Mucosa of descending colon (tissue), 3 donors: ENCODE results near the gene FAM83C. TPM values are rescaled to one million over a fixed set of nuclear protein-coding genes. Genes with fewer than 3 reads are reported as not detected.
A peak's percentile ranks its signal among the peaks of the same experiment; 100 is the strongest.
"Not testable (repeated sequence)": the region's sequence is repeated elsewhere in the genome, so short reads cannot be mapped to it uniquely, and the experiment has no call there.

ENCODE experiments used
- ATAC-seq: fragments of 200-7000 bp; cut with Tn5 transposase; one replicate; pipeline ENCODE4 v1.9.1; 2020; ENCODE audit warnings: mild to moderate bottlenecking, moderate library complexity
- DNase-seq, 3 donors: peaks; one replicate each; pipeline ENCODE4 v3.0.0-alpha.2; 2020
- H3K36me3 ChIP-seq: fragments of 200-600 bp; one replicate; pipeline ENCODE4 v1.8.0; 2021; ENCODE audit warnings: low read depth, mild to moderate bottlenecking
- H3K4me1 ChIP-seq: fragments of 200-600 bp; one replicate; pipeline ENCODE4 v1.8.0; 2021; ENCODE audit warnings: low read depth, mild to moderate bottlenecking
- H3K4me3 ChIP-seq: fragments of 200-600 bp; one replicate; pipeline ENCODE4 v1.8.0; 2021; ENCODE audit warnings: mild to moderate bottlenecking
- H3K9me3 ChIP-seq: fragments of 200-600 bp; one replicate; pipeline ENCODE4 v1.8.0; 2021; ENCODE audit warnings: mild to moderate bottlenecking
- intact Hi-C, 2 donors: fragments of 100-400 bp; cut with DNase I in 1 of 2; cut with micrococcal nuclease in 1 of 2; formaldehyde crosslinking; loops; one replicate each; pipeline versions ENCODE4 v1.11.0 to v1.11.1; 2022; cut with DNase I, micrococcal nuclease
- total RNA-seq, 3 donors: library from RNA; stranded (reverse); fragmentation: NEBNext Ultra II Directional in 2 of 3; extraction: Animal tissue kit (Norgen Biotek cat#: 25700) in 2 of 3; gene quantifications; one replicate each; pipeline versions ENCODE4 v1.2.1 to v1.2.4, GENCODE V29; 2021 to 2023
- TF ChIP-seq, protein P1 (sequence below): fragments of 200-600 bp; IDR thresholded peaks from one replicate; pipeline ENCODE4 v1.8.0; 2022; ENCODE audit warnings: antibody characterized with exemption, mild to moderate bottlenecking
- donor health status: DM: no; HTN: no; CAD: no; lungs with moderate emphysema.
- donor health status: DM: no; HTN: no; CAD: no.
- donor health status: DM: no; HTN: yes; CAD: no.

Gene FAM83C
- total RNA-seq, 3 donors from 2014 or later = 0.13 to 0.41 TPM; not detected in 1

- Histone ChIP-seq H3K4me3 (no peak overlapping the region), H3K9me3 (no peaks in the 10 kb centered on the region), H3K4me1 (peaks cover 4% of the 10 kb centered on the region), H3K36me3 (no peaks in the 10 kb centered on the region)
- TF ChIP-seq, protein P1, sequence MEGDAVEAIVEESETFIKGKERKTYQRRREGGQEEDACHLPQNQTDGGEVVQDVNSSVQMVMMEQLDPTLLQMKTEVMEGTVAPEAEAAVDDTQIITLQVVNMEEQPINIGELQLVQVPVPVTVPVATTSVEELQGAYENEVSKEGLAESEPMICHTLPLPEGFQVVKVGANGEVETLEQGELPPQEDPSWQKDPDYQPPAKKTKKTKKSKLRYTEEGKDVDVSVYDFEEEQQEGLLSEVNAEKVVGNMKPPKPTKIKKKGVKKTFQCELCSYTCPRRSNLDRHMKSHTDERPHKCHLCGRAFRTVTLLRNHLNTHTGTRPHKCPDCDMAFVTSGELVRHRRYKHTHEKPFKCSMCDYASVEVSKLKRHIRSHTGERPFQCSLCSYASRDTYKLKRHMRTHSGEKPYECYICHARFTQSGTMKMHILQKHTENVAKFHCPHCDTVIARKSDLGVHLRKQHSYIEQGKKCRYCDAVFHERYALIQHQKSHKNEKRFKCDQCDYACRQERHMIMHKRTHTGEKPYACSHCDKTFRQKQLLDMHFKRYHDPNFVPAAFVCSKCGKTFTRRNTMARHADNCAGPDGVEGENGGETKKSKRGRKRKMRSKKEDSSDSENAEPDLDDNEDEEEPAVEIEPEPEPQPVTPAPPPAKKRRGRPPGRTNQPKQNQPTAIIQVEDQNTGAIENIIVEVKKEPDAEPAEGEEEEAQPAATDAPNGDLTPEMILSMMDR = no peak
- ATAC-seq (no peak), DNase-seq (no peak)
- intact Hi-C loops = no loop called here
Measured at GRCh38 chr20:35316086-35316485, 23.9 kb upstream of the FAM83C start.

- H3K9me3 ChIP-seq, H3K4me1 ChIP-seq, DNase-seq, intact Hi-C loops, ATAC-seq, H3K36me3 ChIP-seq, H3K4me3 ChIP-seq: not testable (repeated sequence)
Measured at GRCh38 chr20:35315632-35316020, 23.4 kb upstream of the FAM83C start.

DNA sequence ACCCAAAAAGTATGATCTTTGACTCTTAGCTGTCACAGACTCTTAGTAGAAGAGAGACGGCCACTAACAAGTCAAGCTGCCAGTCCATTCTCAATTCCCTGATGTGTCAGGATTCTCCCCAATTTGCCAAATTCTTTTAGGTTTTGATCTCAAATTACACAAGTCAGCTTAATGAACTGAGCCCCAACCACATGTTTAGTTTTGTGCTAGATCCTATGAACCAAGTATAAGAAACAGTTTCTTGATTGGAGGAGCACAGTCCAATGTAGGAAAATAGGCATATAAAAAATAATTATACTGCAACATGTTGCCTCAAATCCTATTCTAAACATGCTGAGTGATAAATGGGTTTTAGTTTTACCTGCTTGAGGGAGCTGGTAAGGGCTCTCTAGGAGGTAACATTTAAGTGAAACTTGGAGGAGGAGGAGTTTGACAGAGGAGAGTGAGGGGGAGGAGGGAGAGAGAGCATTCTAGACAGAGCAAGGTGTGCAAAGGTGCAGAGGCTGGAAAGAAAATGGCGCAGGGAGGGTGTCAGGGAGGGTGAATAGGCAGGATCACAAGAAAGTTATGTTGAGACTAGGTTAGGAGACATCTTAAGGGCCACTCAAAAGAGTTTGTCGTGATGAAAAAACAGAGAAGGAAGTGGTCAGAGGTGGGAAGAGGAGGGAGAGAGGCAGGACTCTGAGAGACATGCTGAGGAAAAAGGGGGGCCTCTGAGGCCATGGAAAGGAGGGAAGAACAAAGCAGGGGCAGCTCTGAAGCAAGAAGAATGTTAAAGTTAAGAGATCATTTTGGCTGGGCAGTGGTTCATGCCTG lies 22.8 kb upstream of the FAM83C start:
- ATAC-seq = no peak
- DNase-seq = no peak
- TF ChIP-seq, protein P1 = no peak
- intact Hi-C loops = no loop called here
- no peaks in the 10 kb centered on the region for H3K36me3 ChIP-seq
- no peaks in the 10 kb centered on the region for H3K9me3 ChIP-seq
- no peak overlapping the region for H3K4me3 ChIP-seq
- H3K4me1 ChIP-seq = peaks cover 4% of the 10 kb centered on the region

- TF ChIP-seq, protein P1 = no peak
- Histone ChIP-seq H3K36me3 (no peaks in the 10 kb centered on the region), H3K4me3 (no peak overlapping the region), H3K4me1 (peaks cover under 1% of the 10 kb centered on the region), H3K9me3 (no peaks in the 10 kb centered on the region)
- intact Hi-C loops = no loop called here
- DNase-seq (no peak), ATAC-seq (peak; percentile 39)
Measured at GRCh38 chr20:35312318-35312717, 20.1 kb upstream of the FAM83C start.

GRCh38 chr20:35311822-35312221 lies 19.6 kb upstream of the FAM83C start:
- ATAC-seq (no peak), DNase-seq (no peak)
- TF ChIP-seq, protein P1 = no peak
- no peaks in the 10 kb centered on the region for H3K36me3 ChIP-seq
- H3K4me3 ChIP-seq = no peak overlapping the region
- peaks cover 6% of the 10 kb centered on the region for H3K4me1 ChIP-seq
- intact Hi-C loops = no loop called here
- H3K9me3 ChIP-seq = no peaks in the 10 kb centered on the region

GRCh38 chr20:35311409-35311808 lies 19.2 kb upstream of the FAM83C start:
- peak; percentile 78 for ATAC-seq
- intact Hi-C loops = no loop called here

More at GRCh38 chr20:35311409-35311808, 19.2 kb upstream of the FAM83C start:
- Histone ChIP-seq H3K4me1 (peaks cover 8% of the 10 kb centered on the region), H3K4me3 (no peak overlapping the region), H3K9me3 (no peaks in the 10 kb centered on the region), H3K36me3 (no peaks in the 10 kb centered on the region)
- TF ChIP-seq, protein P1 = no peak
- peak in 2 of 3 donors; percentile 51 to 65 for DNase-seq
